Mucosa of descending colon (tissue), 3 donors: ENCODE data around the gene KDM4E. TPM values are rescaled to one million over a fixed set of nuclear protein-coding genes. Genes with fewer than 3 reads are reported as not detected.
A peak's percentile ranks its signal among the peaks of the same experiment; 100 is the strongest.
"Not testable (repeated sequence)": the region's sequence is repeated elsewhere in the genome, so short reads cannot be mapped to it uniquely, and the experiment has no call there.

Source experiments
- ATAC-seq: fragments of 200-7000 bp; cut with Tn5 transposase; one replicate; pipeline ENCODE4 v1.9.1; 2020; ENCODE audit warnings: mild to moderate bottlenecking, moderate library complexity
- DNase-seq, 3 donors: peaks; one replicate each; pipeline ENCODE4 v3.0.0-alpha.2; 2020
- H3K36me3 ChIP-seq: fragments of 200-600 bp; one replicate; pipeline ENCODE4 v1.8.0; 2021; ENCODE audit warnings: low read depth, mild to moderate bottlenecking
- H3K4me1 ChIP-seq: fragments of 200-600 bp; one replicate; pipeline ENCODE4 v1.8.0; 2021; ENCODE audit warnings: low read depth, mild to moderate bottlenecking
- H3K4me3 ChIP-seq: fragments of 200-600 bp; one replicate; pipeline ENCODE4 v1.8.0; 2021; ENCODE audit warnings: mild to moderate bottlenecking
- H3K9me3 ChIP-seq: fragments of 200-600 bp; one replicate; pipeline ENCODE4 v1.8.0; 2021; ENCODE audit warnings: mild to moderate bottlenecking
- CTCF ChIP-seq: fragments of 200-600 bp; IDR thresholded peaks from one replicate; pipeline ENCODE4 v1.8.0; 2022; ENCODE audit warnings: antibody characterized with exemption, mild to moderate bottlenecking
- intact Hi-C, 2 donors: fragments of 100-400 bp; cut with DNase I in 1 of 2; cut with micrococcal nuclease in 1 of 2; formaldehyde crosslinking; loops; one replicate each; pipeline versions ENCODE4 v1.11.0 to v1.11.1; 2022; cut with DNase I, micrococcal nuclease
- total RNA-seq, 3 donors: library from RNA; stranded (reverse); fragmentation: NEBNext Ultra II Directional in 2 of 3; extraction: Animal tissue kit (Norgen Biotek cat#: 25700) in 2 of 3; gene quantifications; one replicate each; pipeline versions ENCODE4 v1.2.1 to v1.2.4, GENCODE V29; 2021 to 2023
- donor health status: DM: no; HTN: no; CAD: no; lungs with moderate emphysema.
- donor health status: DM: no; HTN: no; CAD: no.
- donor health status: DM: no; HTN: yes; CAD: no.

Gene KDM4E
- total RNA-seq, 3 donors from 2014 or later, result not detected

- no peaks in the 10 kb centered on the region for H3K36me3 ChIP-seq
- intact Hi-C loops, result no loop called here
- DNase-seq (no peak), ATAC-seq (no peak)
- H3K4me1 ChIP-seq, result no peaks in the 10 kb centered on the region
- no peak for TF ChIP-seq CTCF
- H3K9me3 ChIP-seq, result no peaks in the 10 kb centered on the region
- H3K4me3 ChIP-seq, result no peak overlapping the region
Observed at GRCh38 chr11:94998285-94998684, 26.8 kb upstream of the KDM4E start.

- no peak for ATAC-seq
- intact Hi-C loops, result no loop called here
Observed at GRCh38 chr11:95003716-95004115, 21.3 kb upstream of the KDM4E start.

GRCh38 chr11:95005642-95006041 is 19.4 kb upstream of the KDM4E start:
- Histone ChIP-seq H3K9me3 (no peaks in the 10 kb centered on the region), H3K4me1 (no peaks in the 10 kb centered on the region), H3K4me3 (no peak overlapping the region), H3K36me3 (no peaks in the 10 kb centered on the region)
- DNase-seq (no peak), ATAC-seq (no peak)
- intact Hi-C loops, result no loop called here
- no peak for TF ChIP-seq CTCF

More at GRCh38 chr11:95003716-95004115, 21.3 kb upstream of the KDM4E start:
- Histone ChIP-seq H3K36me3 (no peaks in the 10 kb centered on the region), H3K9me3 (no peaks in the 10 kb centered on the region), H3K4me1 (no peaks in the 10 kb centered on the region), H3K4me3 (no peak overlapping the region)
- no peak for TF ChIP-seq CTCF
- DNase-seq, result no peak

- Histone ChIP-seq H3K9me3 (no peaks in the 10 kb centered on the region), H3K4me1 (no peaks in the 10 kb centered on the region), H3K36me3 (no peaks in the 10 kb centered on the region), H3K4me3 (no peak overlapping the region)
- DNase-seq (no peak), ATAC-seq (no peak)
- TF ChIP-seq CTCF, result no peak
- intact Hi-C loops, result no loop called here
Observed at GRCh38 chr11:95011376-95011775, 13.7 kb upstream of the KDM4E start.

GRCh38 chr11:95014184-95014821 is 10.8 kb upstream of the KDM4E start:
- DNase-seq (no peak), ATAC-seq (no peak)
- intact Hi-C loops, result no loop called here
- no peaks in the 10 kb centered on the region for H3K36me3 ChIP-seq
- TF ChIP-seq CTCF, result no peak
- no peak overlapping the region for H3K4me3 ChIP-seq
- H3K4me1 ChIP-seq, result no peaks in the 10 kb centered on the region
- H3K9me3 ChIP-seq, result no peaks in the 10 kb centered on the region

GRCh38 chr11:95016139-95016538 is 8.9 kb upstream of the KDM4E start:
- TF ChIP-seq CTCF, result no peak
- H3K4me3 ChIP-seq, result no peak overlapping the region
- intact Hi-C loops, result no loop called here

GRCh38 chr11:95021468-95021867 is 3.6 kb upstream of the KDM4E start:
- H3K4me3 ChIP-seq, DNase-seq, H3K9me3 ChIP-seq, H3K4me1 ChIP-seq, H3K36me3 ChIP-seq, intact Hi-C loops, ATAC-seq: not testable (repeated sequence)

More at GRCh38 chr11:95016139-95016538, 8.9 kb upstream of the KDM4E start:
- Histone ChIP-seq H3K9me3 (no peaks in the 10 kb centered on the region), H3K4me1 (no peaks in the 10 kb centered on the region), H3K36me3 (no peaks in the 10 kb centered on the region)
- no peak for DNase-seq
- ATAC-seq, result no peak

- DNase-seq, intact Hi-C loops, H3K9me3 ChIP-seq, H3K4me1 ChIP-seq, H3K36me3 ChIP-seq, H3K4me3 ChIP-seq: not testable (repeated sequence)
- peak; percentile 56 for ATAC-seq
Observed at GRCh38 chr11:95025594-95025993, 536 bp downstream of the KDM4E start.
